ENCODE measurements around the gene ACOT2.
"Not testable (repeated sequence)": the region's sequence is repeated elsewhere in the genome, so short reads cannot be mapped to it uniquely, and the experiment has no call there.

Gene ACOT2

DNA sequence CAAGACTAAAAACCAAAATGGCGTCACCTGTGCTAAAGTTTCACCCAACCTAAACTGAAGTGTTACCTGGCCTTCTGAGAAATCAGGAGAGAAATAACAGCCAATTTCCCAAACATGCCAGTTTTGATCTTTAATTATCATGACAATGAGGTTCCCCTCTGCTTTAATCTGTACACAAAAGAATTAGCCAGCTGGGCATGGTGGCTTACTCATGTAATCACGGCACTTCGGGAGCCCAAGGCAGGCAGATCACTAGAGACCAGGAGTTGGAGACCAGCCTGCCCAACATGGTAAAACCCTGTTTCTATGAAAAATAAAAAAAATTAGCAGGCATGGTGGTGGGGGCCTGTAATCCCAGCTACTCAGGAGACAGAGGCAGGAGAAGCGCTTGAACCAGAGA lies 15.2 kb upstream of the ACOT2 start:
- H3K27ac ChIP-seq, result no peak overlapping the region
- TF ChIP-seq, protein P1, sequence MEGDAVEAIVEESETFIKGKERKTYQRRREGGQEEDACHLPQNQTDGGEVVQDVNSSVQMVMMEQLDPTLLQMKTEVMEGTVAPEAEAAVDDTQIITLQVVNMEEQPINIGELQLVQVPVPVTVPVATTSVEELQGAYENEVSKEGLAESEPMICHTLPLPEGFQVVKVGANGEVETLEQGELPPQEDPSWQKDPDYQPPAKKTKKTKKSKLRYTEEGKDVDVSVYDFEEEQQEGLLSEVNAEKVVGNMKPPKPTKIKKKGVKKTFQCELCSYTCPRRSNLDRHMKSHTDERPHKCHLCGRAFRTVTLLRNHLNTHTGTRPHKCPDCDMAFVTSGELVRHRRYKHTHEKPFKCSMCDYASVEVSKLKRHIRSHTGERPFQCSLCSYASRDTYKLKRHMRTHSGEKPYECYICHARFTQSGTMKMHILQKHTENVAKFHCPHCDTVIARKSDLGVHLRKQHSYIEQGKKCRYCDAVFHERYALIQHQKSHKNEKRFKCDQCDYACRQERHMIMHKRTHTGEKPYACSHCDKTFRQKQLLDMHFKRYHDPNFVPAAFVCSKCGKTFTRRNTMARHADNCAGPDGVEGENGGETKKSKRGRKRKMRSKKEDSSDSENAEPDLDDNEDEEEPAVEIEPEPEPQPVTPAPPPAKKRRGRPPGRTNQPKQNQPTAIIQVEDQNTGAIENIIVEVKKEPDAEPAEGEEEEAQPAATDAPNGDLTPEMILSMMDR (conservative IDR thresholded peaks at IDR 0.05), result no peak

GRCh38 chr14:73557201-73557600 lies 11.8 kb upstream of the ACOT2 start:
- H3K27ac ChIP-seq, result not testable (repeated sequence)

DNA sequence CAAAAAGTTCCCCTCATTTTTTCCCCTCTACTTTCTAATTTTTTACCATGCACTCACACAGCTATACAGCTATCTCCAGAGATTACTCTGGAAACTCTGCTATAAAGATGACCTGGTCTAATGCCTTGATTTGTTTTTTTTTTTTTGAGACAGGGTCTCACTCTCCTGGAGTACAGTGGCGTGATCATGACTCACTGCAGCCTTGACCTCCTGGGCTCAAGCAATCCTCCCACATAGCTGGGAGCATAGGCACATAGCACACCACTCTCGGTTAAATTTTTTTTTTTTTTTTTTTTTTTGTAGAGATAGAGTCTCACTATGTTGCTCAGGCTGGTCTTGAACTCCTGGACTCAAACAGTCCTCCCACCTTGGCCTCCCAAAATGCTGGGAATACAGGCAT lies 10.8 kb upstream of the ACOT2 start:
- H3K27ac ChIP-seq, result not testable (repeated sequence)

- H3K27ac ChIP-seq, result not testable (repeated sequence)
These were observed 6.8 kb upstream of the ACOT2 start for GRCh38 chr14:73562256-73562655.

DNA sequence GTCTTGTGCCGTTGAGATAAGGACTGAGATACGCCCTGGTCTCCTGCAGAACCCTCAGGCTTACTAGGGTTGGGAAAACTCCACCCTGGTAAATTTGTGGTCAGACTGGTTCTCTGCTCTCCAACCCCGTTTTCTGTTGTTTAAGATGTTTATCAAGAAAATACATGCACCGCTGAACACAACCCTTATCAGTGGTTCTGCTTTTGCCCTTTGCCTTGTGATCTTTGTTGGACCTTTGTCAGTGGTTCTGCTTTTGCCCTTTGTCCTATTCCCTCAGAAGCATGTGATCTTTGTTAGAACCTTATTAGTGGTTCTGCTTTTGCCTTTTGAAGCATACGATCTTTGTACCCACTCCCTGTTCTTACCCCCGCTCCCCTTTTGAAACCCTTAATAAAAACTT lies 6.3 kb upstream of the ACOT2 start:
- not testable (repeated sequence) for H3K27ac ChIP-seq

DNA sequence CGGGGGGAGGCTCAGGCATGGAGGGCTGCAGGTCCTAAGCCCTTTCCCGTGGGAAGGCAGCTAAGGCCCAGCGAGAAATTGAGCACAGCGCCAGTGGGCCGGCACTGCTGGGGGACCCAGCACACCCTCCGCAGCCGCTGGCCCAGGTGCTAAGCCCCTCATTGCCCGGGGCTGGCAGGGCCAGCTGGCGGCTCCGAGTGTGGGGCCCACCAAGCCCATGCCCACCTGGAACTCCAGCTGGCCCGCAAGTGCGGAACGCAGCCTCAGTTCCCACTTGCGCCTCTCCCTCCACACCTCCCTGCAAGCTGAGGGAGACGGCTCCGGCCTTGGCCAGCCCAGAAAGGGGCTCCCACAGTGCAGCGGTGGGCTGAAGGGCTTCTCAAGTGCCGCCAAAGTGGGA lies 2.6 kb upstream of the ACOT2 start:
- H3K27ac ChIP-seq, result not testable (repeated sequence)

GRCh38 chr14:73566935-73567334 lies 2.1 kb upstream of the ACOT2 start:
- H3K27ac ChIP-seq, result peak overlapping the region; percentile 82

GRCh38 chr14:73567358-73567757 lies 1.7 kb upstream of the ACOT2 start:
- H3K27ac ChIP-seq, result peak overlapping the region; percentile 82
- TF ChIP-seq, protein P1 (conservative IDR thresholded peaks at IDR 0.05), result no peak

DNA sequence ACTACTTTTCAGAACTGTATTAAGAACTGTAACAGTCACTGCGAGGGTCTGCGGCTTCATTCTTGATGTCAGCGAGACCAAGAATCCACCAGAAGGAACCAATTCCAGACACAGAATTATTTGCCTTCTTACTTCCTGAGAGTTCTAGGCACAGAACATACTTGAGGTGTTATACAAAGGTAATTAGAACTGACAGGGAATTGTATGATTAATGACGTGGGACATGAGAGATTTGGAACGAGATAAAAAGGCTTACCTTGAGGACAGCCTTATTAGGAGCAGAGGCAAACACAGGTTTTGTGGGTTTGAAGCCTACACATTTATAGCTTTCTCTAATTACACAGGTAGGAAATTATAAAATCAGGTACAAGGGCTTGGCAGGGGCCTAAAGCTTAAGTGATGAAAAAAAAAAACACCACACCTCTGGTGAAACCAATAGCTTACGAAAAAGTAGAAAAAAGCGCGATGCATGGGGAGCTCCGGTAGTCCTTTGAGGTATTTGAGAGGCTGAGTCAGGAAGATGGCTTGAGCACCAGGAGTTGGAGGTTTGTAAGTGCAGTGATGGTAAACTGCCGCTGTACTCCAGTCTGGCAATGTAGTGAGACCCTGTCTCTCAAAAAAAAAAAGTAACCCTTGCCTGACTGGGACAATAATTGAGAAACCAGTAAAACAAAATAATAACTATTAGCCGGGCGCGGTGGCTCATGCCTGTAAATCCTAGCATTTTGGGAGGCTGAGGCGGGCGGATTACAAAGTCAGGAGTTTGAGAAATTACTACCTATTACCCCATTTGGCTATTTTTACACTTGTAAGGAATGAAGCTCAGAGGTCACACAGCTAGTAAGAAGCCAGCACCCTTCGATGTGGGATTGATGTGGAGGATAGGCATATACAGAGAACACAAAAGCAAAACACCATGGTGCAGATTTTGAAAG lies 795 bp upstream of the ACOT2 start:
- H3K27ac ChIP-seq, result peak overlapping the region; percentile 82
- TF ChIP-seq, protein P1 (conservative IDR thresholded peaks at IDR 0.05), result no peak

DNA sequence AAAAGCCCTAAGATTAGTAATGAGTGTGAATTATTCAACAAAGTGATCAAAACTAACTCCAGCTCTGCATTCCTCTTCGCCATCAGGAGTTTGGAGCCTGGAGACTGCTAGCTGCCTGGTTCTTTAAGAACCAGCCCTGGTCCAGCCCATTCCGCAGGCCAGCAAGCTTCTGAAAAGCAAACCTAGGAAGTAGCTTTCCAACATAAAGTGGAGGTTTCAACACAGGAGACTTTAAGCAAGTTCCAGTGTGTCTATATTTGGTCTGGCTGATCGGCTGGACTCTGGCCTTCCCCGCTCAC lies 178 bp upstream of the ACOT2 start:
- H3K27ac ChIP-seq, result peak overlapping the region; percentile 82

DNA sequence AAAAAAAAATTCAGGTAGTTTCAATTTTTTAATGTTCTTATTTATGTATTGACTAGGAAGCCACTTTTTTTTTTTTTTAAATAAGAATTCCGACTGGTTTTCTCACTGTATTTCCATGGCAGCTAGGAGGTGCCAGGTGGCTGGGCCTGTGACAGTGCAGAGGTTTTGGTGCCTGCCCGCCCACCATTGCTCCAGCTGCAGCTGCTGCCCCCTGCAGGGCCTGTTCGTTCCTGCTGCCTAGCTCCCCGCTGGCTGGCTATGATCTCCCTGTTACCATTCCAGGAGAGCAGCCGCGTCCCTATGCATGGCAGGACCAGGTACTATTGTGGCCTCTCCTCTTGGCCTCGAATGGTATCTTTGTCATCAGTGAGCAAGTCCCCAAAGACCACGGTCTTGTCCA lies 1.9 kb downstream of the ACOT2 start:
- not testable (repeated sequence) for H3K27ac ChIP-seq
- TF ChIP-seq, protein P1 (conservative IDR thresholded peaks at IDR 0.05), result peak; percentile 77

DNA sequence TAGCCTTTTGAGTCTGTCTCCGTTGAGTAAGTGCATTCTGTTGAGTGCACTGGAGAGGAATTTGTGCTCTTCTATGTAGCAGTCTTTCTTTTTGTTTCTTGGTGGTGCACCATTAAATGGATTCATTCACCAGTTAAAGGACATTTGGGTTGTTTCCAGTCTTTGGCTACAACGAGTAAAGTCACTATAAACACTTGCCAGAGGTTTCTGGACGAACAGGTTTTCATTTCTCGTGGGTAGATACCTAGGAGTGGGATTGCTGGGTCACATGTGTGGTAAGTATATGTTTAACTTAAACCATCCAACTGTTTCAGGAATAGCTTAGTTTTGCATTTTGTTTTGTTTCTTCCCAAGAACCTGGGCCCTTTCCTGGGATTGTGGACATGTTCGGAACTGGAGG lies 4.0 kb downstream of the ACOT2 start:
- H3K27ac ChIP-seq, result not testable (repeated sequence)

DNA sequence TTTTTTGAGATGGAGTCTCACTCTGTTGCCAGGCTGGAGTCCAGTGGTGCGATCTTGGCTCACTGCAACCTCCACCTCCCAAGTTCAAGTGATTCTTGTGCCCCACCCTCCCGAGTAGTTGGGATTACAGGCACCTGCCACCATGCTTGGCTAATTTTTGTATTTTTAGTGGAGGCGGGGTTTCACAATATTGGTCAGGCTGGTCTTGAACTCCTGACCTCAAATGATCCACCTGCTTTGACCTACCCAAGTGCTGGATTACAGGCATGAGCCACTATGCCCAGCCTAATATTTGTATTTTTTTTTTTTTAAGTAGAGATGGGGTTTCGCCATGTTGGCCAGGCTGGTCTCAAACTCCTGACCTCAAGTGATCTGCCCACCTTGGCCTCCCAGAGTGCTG lies 4.7 kb downstream of the ACOT2 start:
- H3K27ac ChIP-seq, result not testable (repeated sequence)

- H3K27ac ChIP-seq, result not testable (repeated sequence)
These were observed 5.2 kb downstream of the ACOT2 start for GRCh38 chr14:73574251-73574650.

Measured in VCaP (cell line).